HEK293T (cell line): ENCODE data around the gene HELB.

Experiments used
- BHLHE40 ChIP-seq: fragments of 450-650 bp; IDR thresholded peaks from 2 replicates; pipeline ENCODE4 v1.6.1; 2016; ENCODE audit warnings: mild to moderate bottlenecking, moderate library complexity, borderline replicate concordance
- CTBP1 ChIP-seq: fragments of 450-650 bp; IDR thresholded peaks from 2 replicates; pipeline ENCODE4 v1.6.1; 2016; ENCODE audit warnings: borderline replicate concordance
- FOXK2 ChIP-seq: fragments of 450-650 bp; IDR thresholded peaks from 2 replicates; pipeline ENCODE4 v1.6.1; 2016; ENCODE audit warnings: mild to moderate bottlenecking
- L3MBTL2 ChIP-seq: fragments of 450-650 bp; conservative IDR thresholded peaks from 2 replicates; pipeline ENCODE4 v1.6.1; 2016; ENCODE audit warnings: mild to moderate bottlenecking
- SUZ12 ChIP-seq: fragments of 450-650 bp; IDR thresholded peaks from 2 replicates; pipeline ENCODE4 v1.6.1; 2016; ENCODE audit warnings: mild to moderate bottlenecking
- ZNF384 ChIP-seq: fragments of 450-650 bp; IDR thresholded peaks from 2 replicates; pipeline ENCODE4 v1.6.1; 2016

DNA sequence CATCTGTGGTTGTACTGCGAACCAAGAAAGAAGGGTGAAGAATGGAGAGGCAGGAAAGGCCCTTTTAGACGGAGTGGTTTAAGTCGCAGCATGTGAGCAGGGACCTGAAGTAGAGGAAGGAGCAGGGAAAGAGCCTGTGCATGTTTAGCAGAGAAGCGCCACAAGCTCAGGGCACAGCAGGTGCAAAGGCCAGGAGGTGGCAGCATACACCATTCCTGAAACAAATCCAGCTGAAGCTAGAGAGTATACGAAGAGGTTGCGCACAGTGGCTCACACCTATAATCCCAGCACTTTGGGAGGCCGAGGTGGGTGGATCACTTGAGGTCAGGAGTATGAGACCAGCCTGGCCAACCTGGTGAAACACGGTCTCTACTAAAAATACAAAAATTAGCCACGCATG lies 49.9 kb downstream of the HELB start:
- no peak for TF ChIP-seq BHLHE40
- TF ChIP-seq L3MBTL2, result no peak
- no peak for TF ChIP-seq CTBP1
- no peak for TF ChIP-seq SUZ12
- no peak for TF ChIP-seq ZNF384
- no peak for TF ChIP-seq FOXK2
